SK-N-SH treated with all-trans-retinoic acid at 6 μM for 48 hours (cell line): ENCODE results near the gene FBXO7.

Experiments
- CSRNP3 ChIP-seq: fragments of 250-450 bp; sonication (Bioruptor Pico); IDR thresholded peaks from 2 replicates; pipeline ENCODE4 v1.5.1; 2021; ENCODE audit warnings: mild to moderate bottlenecking, moderate library complexity
- ESRRG ChIP-seq: fragments of 250-450 bp; sonication (Bioruptor Pico); IDR thresholded peaks from 2 replicates; pipeline ENCODE4 v1.6.1; 2021; ENCODE audit warnings: mild to moderate bottlenecking
- ISL1 ChIP-seq: fragments of 250-450 bp; sonication (Bioruptor Pico); IDR thresholded peaks from 2 replicates; pipeline ENCODE4 v2.1.2; 2022; ENCODE audit warnings: mild to moderate bottlenecking, moderate library complexity
- RARB ChIP-seq: fragments of 250-450 bp; sonication (Bioruptor Pico); IDR thresholded peaks from 2 replicates; pipeline ENCODE4 v1.8.0; 2021; ENCODE audit warnings: mild to moderate bottlenecking, moderate library complexity
- SNAI2 ChIP-seq: fragments of 250-450 bp; sonication (Bioruptor Pico); IDR thresholded peaks from 2 replicates; pipeline ENCODE4 v1.5.0; 2020; ENCODE audit warnings: mild to moderate bottlenecking, moderate library complexity
- TOX ChIP-seq: fragments of 250-450 bp; sonication (Bioruptor Pico); IDR thresholded peaks from 2 replicates; pipeline ENCODE4 v1.8.0; 2021; ENCODE audit warnings: mild to moderate bottlenecking, moderate library complexity, borderline replicate concordance
- TSHZ2 ChIP-seq: fragments of 250-450 bp; sonication (Bioruptor Pico); IDR thresholded peaks from 2 replicates; pipeline ENCODE4 v1.5.0; 2020; ENCODE audit warnings: mild to moderate bottlenecking, moderate library complexity
- ZFP30 ChIP-seq: fragments of 450-650 bp; formaldehyde crosslinking; IDR thresholded peaks from 2 replicates; pipeline ENCODE4 v1.5.0; 2022; ENCODE audit warnings: mild to moderate bottlenecking, moderate library complexity
- ZNF70 ChIP-seq: fragments of 450-650 bp; formaldehyde crosslinking; IDR thresholded peaks from 2 replicates; pipeline ENCODE4 v1.5.0; 2020; ENCODE audit warnings: mild to moderate bottlenecking, moderate library complexity

GRCh38 chr22:32539631-32540421 lies 65.2 kb downstream of the FBXO7 start:
- no peak for TF ChIP-seq SNAI2 (CRISPR knock-in tag)
- no peak for TF ChIP-seq ZFP30 (CRISPR knock-in tag)
- no peak for TF ChIP-seq TSHZ2
- no peak for TF ChIP-seq ESRRG (CRISPR knock-in tag)
- TF ChIP-seq CSRNP3 (CRISPR knock-in tag), result no peak
- no peak for TF ChIP-seq ZNF70 (CRISPR knock-in tag)
- no peak for TF ChIP-seq TOX
- TF ChIP-seq ISL1 (CRISPR knock-in tag), result no peak
- TF ChIP-seq RARB, result no peak
